ENCODE data around the gene SLC13A3.

The SLC13A3 gene

GRCh38 chr20:46638898-46639274, 12.4 kb downstream of the SLC13A3 start:
- Histone ChIP-seq H3K9me3 (ENCODE audit: low read length) (no peaks in the 10 kb centered on the region), H3K27ac (ENCODE audit: low read depth, low read length, poor library complexity, severe bottlenecking) (no peak overlapping the region), H3K9ac (ENCODE audit: low read length) (no peak overlapping the region), H3K9me2 (ENCODE audit: low read depth, low read length) (no peaks in the 10 kb centered on the region), H3K4me2 (ENCODE audit: low read length) (no peak overlapping the region), H3K4me1 (ENCODE audit: insufficient read depth, low read length, severe bottlenecking) (no peaks in the 10 kb centered on the region), H3K36me3 (ENCODE audit: insufficient read depth, low read length) (no peaks in the 10 kb centered on the region), H3K27me3 (ENCODE audit: insufficient read depth, low read length) (peaks cover 10% of the 10 kb centered on the region; the same call in 1 of the 2 replicates), H3K79me2 (ENCODE audit: insufficient read depth, low read length) (no peaks in the 10 kb centered on the region), H3F3A (ENCODE audit: insufficient read depth, low read length) (no peaks in the 10 kb centered on the region), H4K20me1 (ENCODE audit: insufficient read depth, low read length) (no peaks in the 10 kb centered on the region), H3K4me3 (ENCODE audit: low read depth, low read length, poor library complexity, severe bottlenecking) (no peak overlapping the region), H2AFZ (ENCODE audit: low read length) (no peak overlapping the region)
- no peak for TF ChIP-seq CTCF (IDR thresholded peaks at IDR 0.05; ENCODE audit: low read length)
- no peak for TF ChIP-seq EZH2 (IDR thresholded peaks at IDR 0.05; ENCODE audit: borderline replicate concordance, low read length)

GRCh38 chr20:46638134-46638897, 12.9 kb downstream of the SLC13A3 start:
- Histone ChIP-seq H3K9me3 (ENCODE audit: low read length) (no peaks in the 10 kb centered on the region), H3K9me2 (ENCODE audit: low read depth, low read length) (no peaks in the 10 kb centered on the region), H4K20me1 (ENCODE audit: insufficient read depth, low read length) (no peaks in the 10 kb centered on the region), H3K79me2 (ENCODE audit: insufficient read depth, low read length) (no peaks in the 10 kb centered on the region), H3K4me1 (ENCODE audit: insufficient read depth, low read length, severe bottlenecking) (no peaks in the 10 kb centered on the region), H2AFZ (ENCODE audit: low read length) (no peak overlapping the region), H3K36me3 (ENCODE audit: insufficient read depth, low read length) (no peaks in the 10 kb centered on the region), H3K27ac (ENCODE audit: low read depth, low read length, poor library complexity, severe bottlenecking) (no peak overlapping the region), H3K4me2 (ENCODE audit: low read length) (no peak overlapping the region), H3K4me3 (ENCODE audit: low read depth, low read length, poor library complexity, severe bottlenecking) (no peak overlapping the region), H3K9ac (ENCODE audit: low read length) (no peak overlapping the region), H3K27me3 (ENCODE audit: insufficient read depth, low read length) (peaks cover 10% of the 10 kb centered on the region; the same call in 1 of the 2 replicates), H3F3A (ENCODE audit: insufficient read depth, low read length) (no peaks in the 10 kb centered on the region)
- TF ChIP-seq CTCF (IDR thresholded peaks at IDR 0.05; ENCODE audit: low read length), result no peak
- no peak for TF ChIP-seq EZH2 (IDR thresholded peaks at IDR 0.05; ENCODE audit: borderline replicate concordance, low read length)

- no peaks in the 10 kb centered on the region for H3K9me2 ChIP-seq (ENCODE audit: low read depth, low read length)
- no peaks in the 10 kb centered on the region for H3K79me2 ChIP-seq (ENCODE audit: insufficient read depth, low read length)
- peaks cover 7% of the 10 kb centered on the region; the same call in 1 of the 2 replicates for H3K27me3 ChIP-seq (ENCODE audit: insufficient read depth, low read length)
- no peak overlapping the region for H2AFZ ChIP-seq (ENCODE audit: low read length)
- H3K9me3 ChIP-seq (ENCODE audit: low read length), result no peaks in the 10 kb centered on the region
- H3K27ac ChIP-seq (ENCODE audit: low read depth, low read length, poor library complexity, severe bottlenecking), result no peak overlapping the region
- H3F3A ChIP-seq (ENCODE audit: insufficient read depth, low read length), result no peaks in the 10 kb centered on the region
- TF ChIP-seq EZH2 (IDR thresholded peaks at IDR 0.05; ENCODE audit: borderline replicate concordance, low read length), result no peak
- no peak for TF ChIP-seq CTCF (IDR thresholded peaks at IDR 0.05; ENCODE audit: low read length)
- H3K4me3 ChIP-seq (ENCODE audit: low read depth, low read length, poor library complexity, severe bottlenecking), result no peak overlapping the region
- no peaks in the 10 kb centered on the region for H3K4me1 ChIP-seq (ENCODE audit: insufficient read depth, low read length, severe bottlenecking)
- H3K4me2 ChIP-seq (ENCODE audit: low read length), result no peak overlapping the region
- no peaks in the 10 kb centered on the region for H3K36me3 ChIP-seq (ENCODE audit: insufficient read depth, low read length)
- no peaks in the 10 kb centered on the region for H4K20me1 ChIP-seq (ENCODE audit: insufficient read depth, low read length)
- H3K9ac ChIP-seq (ENCODE audit: low read length), result no peak overlapping the region
These were observed 13.7 kb downstream of the SLC13A3 start for GRCh38 chr20:46637427-46638133.

Measured in OCI-LY1 (cell line).